HepG2 (cell line): ENCODE data around the gene RESP18. TPM values are rescaled to one million over a fixed set of nuclear protein-coding genes. Genes with fewer than 3 reads are reported as not detected.

ENCODE experiments used
- ARNT2 ChIP-seq: sonication (generic); formaldehyde crosslinking; IDR thresholded peaks from 2 replicates; pipeline ENCODE4 v1.8.0; 2022; ENCODE audit warnings: mild to moderate bottlenecking, low read depth, missing genetic modification reagents, moderate library complexity
- CENPBD1 ChIP-seq: sonication (generic); formaldehyde crosslinking; IDR thresholded peaks from 2 replicates; pipeline ENCODE4 v1.8.0; 2022; ENCODE audit warnings: missing genetic modification reagents, low read depth, mild to moderate bottlenecking, borderline replicate concordance
- FOXA1 ChIP-seq, 2 experiments: fragments of 450-650 bp in 1 of 2; sonication (generic) in 1 of 2; formaldehyde crosslinking in 1 of 2; IDR thresholded peaks; 2 replicates each; pipeline versions ENCODE4 v1.4.0 to v1.6.1; 2016 to 2020; ENCODE audit warnings: missing genetic modification reagents in 1 of 2
- KIAA2018 ChIP-seq: sonication (generic); formaldehyde crosslinking; IDR thresholded peaks from 2 replicates; pipeline ENCODE4 v1.5.0; 2020; ENCODE audit warnings: mild to moderate bottlenecking, missing genetic modification reagents, borderline replicate concordance
- MAF1 ChIP-seq: sonication (generic); formaldehyde crosslinking; IDR thresholded peaks from 2 replicates; pipeline ENCODE4 v1.5.0; 2020; ENCODE audit warnings: missing genetic modification reagents, borderline replicate concordance
- MIER3 ChIP-seq: IDR thresholded peaks from 2 replicates; pipeline ENCODE4 v1.6.1; 2016; ENCODE audit warnings: missing compliant biosample characterization, borderline replicate concordance
- NFKB2 ChIP-seq: sonication (generic); formaldehyde crosslinking; IDR thresholded peaks from 2 replicates; pipeline ENCODE4 v1.4.0; 2020; ENCODE audit warnings: missing genetic modification reagents, borderline replicate concordance
- NRL ChIP-seq: sonication (generic); formaldehyde crosslinking; IDR thresholded peaks from 2 replicates; pipeline ENCODE4 v1.5.0; 2020; ENCODE audit warnings: missing genetic modification reagents, mild to moderate bottlenecking, moderate library complexity, borderline replicate concordance
- RBM39 ChIP-seq: fragments of 200-400 bp; formaldehyde crosslinking; IDR thresholded peaks from one replicate; pipeline ENCODE4 v1.6.1; 2018; ENCODE audit warnings: antibody characterized with exemption, mild to moderate bottlenecking, low read depth, low read length; ENCODE audit not compliant: poor library complexity, severe bottlenecking
- ZNF331 ChIP-seq: sonication (generic); formaldehyde crosslinking; IDR thresholded peaks from 2 replicates; pipeline ENCODE4 v1.4.0; 2020; ENCODE audit warnings: missing genetic modification reagents
- ZNF557 ChIP-seq: sonication (generic); formaldehyde crosslinking; IDR thresholded peaks from 2 replicates; pipeline ENCODE4 v1.4.0; 2020; ENCODE audit warnings: missing genetic modification reagents
- ZNF615 ChIP-seq: sonication (generic); formaldehyde crosslinking; IDR thresholded peaks from 2 replicates; pipeline ENCODE4 v1.5.0; 2020; ENCODE audit warnings: mild to moderate bottlenecking, missing genetic modification reagents, borderline replicate concordance
- ZNF746 ChIP-seq: sonication (generic); formaldehyde crosslinking; IDR thresholded peaks from 2 replicates; pipeline ENCODE4 v1.8.0; 2022; ENCODE audit warnings: mild to moderate bottlenecking, missing genetic modification reagents
- polyA plus RNA-seq, 8 experiments: library from polyadenylated mRNA; depleted of rRNA in 3 of 8; stranded (reverse) in 7 of 8; unstranded in 1 of 8; fragments of >200 nt; fragmentation: Illumina TruSeq in 4 of 8; extraction: Trizol in 4 of 8; gene quantifications; 2 replicates each; pipeline versions ENCODE4 v1.2.1 to v1.2.3, GENCODE V29; 2011 to 2016; ENCODE audit warnings: low read depth in 4 of 8, missing spikeins in 1 of 8, mixed read lengths in 1 of 8; ENCODE audit not compliant: insufficient read depth in 1 of 8
- total RNA-seq, 5 experiments: library from RNA; depleted of rRNA; stranded (reverse); fragments of >200 nt; fragmentation: Illumina TruSeq; extraction: Trizol; gene quantifications; 2 replicates each; pipeline ENCODE4 v1.2.3, GENCODE V29; 2016; ENCODE audit warnings: low read depth in 1 of 5
- TF ChIP-seq, protein P1 (sequence below): sonication (generic); formaldehyde crosslinking; IDR thresholded peaks from 2 replicates; pipeline ENCODE4 v1.5.0; 2020; ENCODE audit warnings: mild to moderate bottlenecking, missing genetic modification reagents
- TF ChIP-seq, protein P2 (sequence below), 2 experiments: fragments of 450-650 bp in 1 of 2; sonication (generic) in 1 of 2; formaldehyde crosslinking; IDR thresholded peaks; 2 replicates each; pipeline versions ENCODE4 v1.5.0 to v1.8.0; 2020 to 2022; ENCODE audit warnings: mild to moderate bottlenecking in 1 of 2, missing genetic modification reagents in 1 of 2

The RESP18 gene
- total and polyA plus RNA-seq, 2 of the 13 experiments (the other 11 are each of a cell fraction or from before 2014, with no cell fraction given) = not detected

DNA sequence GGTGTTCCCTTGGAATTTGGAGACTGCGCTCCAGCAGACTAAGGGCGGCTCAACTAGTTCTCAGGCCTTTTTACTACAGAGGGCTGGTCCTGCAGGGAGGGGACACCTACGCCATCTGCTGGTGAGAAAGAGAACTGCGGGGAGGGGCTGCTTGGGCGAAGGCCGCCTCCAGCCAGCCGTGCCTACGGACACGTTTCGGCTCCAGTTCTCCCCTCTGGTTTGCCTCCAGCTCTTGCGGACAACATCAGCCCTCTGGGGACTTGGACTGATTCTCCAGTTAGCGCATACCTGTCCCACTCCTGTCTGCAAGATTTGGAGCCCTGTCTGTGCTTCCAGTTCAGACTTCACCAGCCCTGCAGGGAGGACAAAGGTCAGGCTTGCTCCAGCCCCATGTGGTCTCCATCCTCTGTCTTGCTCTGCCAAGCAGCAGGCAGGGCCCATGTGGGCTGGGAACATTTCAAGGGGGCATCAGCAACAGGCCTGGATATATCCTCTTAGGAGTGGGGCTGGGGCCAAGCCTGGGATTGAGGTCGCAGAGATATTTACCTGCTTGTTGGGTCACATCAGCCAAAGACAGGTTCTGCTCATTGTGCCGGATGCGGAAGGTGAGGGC is 33.7 kb downstream of the RESP18 start (continued):
- TF ChIP-seq, protein P1, sequence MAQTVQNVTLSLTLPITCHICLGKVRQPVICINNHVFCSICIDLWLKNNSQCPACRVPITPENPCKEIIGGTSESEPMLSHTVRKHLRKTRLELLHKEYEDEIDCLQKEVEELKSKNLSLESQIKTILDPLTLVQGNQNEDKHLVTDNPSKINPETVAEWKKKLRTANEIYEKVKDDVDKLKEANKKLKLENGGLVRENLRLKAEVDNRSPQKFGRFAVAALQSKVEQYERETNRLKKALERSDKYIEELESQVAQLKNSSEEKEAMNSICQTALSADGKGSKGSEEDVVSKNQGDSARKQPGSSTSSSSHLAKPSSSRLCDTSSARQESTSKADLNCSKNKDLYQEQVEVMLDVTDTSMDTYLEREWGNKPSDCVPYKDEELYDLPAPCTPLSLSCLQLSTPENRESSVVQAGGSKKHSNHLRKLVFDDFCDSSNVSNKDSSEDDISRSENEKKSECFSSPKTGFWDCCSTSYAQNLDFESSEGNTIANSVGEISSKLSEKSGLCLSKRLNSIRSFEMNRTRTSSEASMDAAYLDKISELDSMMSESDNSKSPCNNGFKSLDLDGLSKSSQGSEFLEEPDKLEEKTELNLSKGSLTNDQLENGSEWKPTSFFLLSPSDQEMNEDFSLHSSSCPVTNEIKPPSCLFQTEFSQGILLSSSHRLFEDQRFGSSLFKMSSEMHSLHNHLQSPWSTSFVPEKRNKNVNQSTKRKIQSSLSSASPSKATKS (CRISPR knock-in tag) = no peak
- TF ChIP-seq MAF1 (CRISPR knock-in tag) (no peak), NFKB2 (CRISPR knock-in tag) (0 out of 2 replicates have a peak, but pooled peaks have one; percentile 35), ZNF557 (no peak), RBM39 (no peak), KIAA2018 (no peak), MIER3 (CRISPR knock-in tag) (no peak), ZNF746 (CRISPR knock-in tag) (no peak), FOXA1 (IDR thresholded peaks at IDR 0.05) (no peak), FOXA1 (CRISPR knock-in tag; IDR thresholded peaks at IDR 0.05) (no peak), ZNF331 (peak; percentile 51; the same call in 1 of the 2 replicates), ARNT2 (CRISPR knock-in tag) (0 out of 2 replicates have a peak, but pooled peaks have one; percentile 62), NRL (CRISPR knock-in tag) (no peak), CENPBD1 (CRISPR knock-in tag) (no peak), ZNF615 (CRISPR knock-in tag) (no peak)
- TF ChIP-seq, protein P2, sequence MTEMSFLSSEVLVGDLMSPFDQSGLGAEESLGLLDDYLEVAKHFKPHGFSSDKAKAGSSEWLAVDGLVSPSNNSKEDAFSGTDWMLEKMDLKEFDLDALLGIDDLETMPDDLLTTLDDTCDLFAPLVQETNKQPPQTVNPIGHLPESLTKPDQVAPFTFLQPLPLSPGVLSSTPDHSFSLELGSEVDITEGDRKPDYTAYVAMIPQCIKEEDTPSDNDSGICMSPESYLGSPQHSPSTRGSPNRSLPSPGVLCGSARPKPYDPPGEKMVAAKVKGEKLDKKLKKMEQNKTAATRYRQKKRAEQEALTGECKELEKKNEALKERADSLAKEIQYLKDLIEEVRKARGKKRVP (CRISPR knock-in tag; IDR thresholded peaks at IDR 0.05) = no peak
